ENCODE data around the gene OLIG3. TPM values are rescaled to one million over a fixed set of nuclear protein-coding genes. Genes with fewer than 3 reads are reported as not detected.

Gene OLIG3
- total and polyA plus RNA-seq, 2 of the 8 experiments (the other 6 are each of a cell fraction or from before 2014, with no cell fraction given), result 0.60 to 1.3 TPM

DNA sequence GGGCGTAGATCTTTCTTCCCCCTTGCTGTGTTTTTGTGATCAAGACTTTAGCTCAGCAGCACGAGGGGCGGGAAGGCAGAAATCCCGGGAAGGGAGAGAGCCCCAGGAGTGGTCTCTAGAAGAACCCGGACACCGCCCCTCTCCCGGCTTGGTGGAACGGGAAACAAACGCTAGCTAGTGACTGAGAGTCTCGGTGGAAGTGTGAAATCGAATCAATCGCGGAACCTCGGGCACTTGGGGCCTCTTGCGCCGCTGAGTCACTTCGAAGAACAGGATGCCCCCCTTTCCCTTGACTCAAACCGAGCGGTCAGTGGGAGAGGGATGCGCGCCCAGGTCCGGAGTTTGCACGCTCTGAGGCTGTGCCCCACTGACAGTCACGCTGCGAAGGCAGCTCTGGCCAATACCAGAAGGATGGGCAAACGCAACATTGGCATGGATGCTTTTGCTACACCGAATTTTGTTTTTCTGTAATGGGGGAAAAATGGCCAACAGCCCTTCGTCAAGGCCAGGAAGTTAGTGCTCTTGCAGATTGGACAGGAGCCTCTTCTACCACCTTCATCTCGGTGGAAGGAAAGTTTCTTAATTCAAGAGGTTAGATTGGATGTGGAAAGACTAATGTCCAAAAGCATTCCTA lies 1.6 kb upstream of the OLIG3 start:
- H2AK5ac ChIP-seq (ENCODE audit: low read depth, low read length), result no peak overlapping the region
- peak overlapping the region; percentile 91 to 99 for H3K4me2 ChIP-seq (ENCODE audit: insufficient read depth in 1 of 2, low read depth in 2 of 2, low read length in 2 of 2)
- H3K23me2 ChIP-seq (ENCODE audit: low read depth, low read length), result peaks cover 25% of the 10 kb centered on the region
- no peak overlapping the region for H3K23ac ChIP-seq (ENCODE audit: insufficient read length)
- H2BK5ac ChIP-seq (ENCODE audit: low read depth, low read length), result no peak overlapping the region
- peak overlapping the region; percentile 62 for H3K18ac ChIP-seq (ENCODE audit: extremely low read depth, low read length)
- peaks cover 10 to 53% (median 24%) of the 10 kb centered on the region in 4 experiments for H3K4me1 ChIP-seq (replicated peaks in 1 of 4; ENCODE audit: control insufficient read depth in 3 of 4, insufficient read depth in 4 of 4, low read length in 3 of 4)
- H3K4me3 ChIP-seq (ENCODE audit: extremely low read depth in 1 of 4, insufficient read depth in 2 of 4, low read depth in 3 of 4, low read length in 4 of 4), result peak overlapping the region; percentile 35 to 61 (median 44); a peak in 7 of 8 replicates
- no peak overlapping the region; the same call in 1 of the 2 replicates for H4K8ac ChIP-seq (ENCODE audit: extremely low read depth, insufficient read depth, low read length)
- no peaks in the 10 kb centered on the region for H3K79me1 ChIP-seq (ENCODE audit: low read depth, low read length)
- 3% methylated on average over 29 of the region's 29 CpGs; no CpG with 5 or more reads in 1 of the 2 experiments for WGBS, 2 experiments (ENCODE audit: extremely low coverage in 1 of 2, insufficient coverage in 1 of 2, insufficient read length in 1 of 2, insufficient replicate concordance in 2 of 2, low coverage in 1 of 2, low lambda C conversion rate in 2 of 2, missing lambda C conversion rate in 1 of 2)
- no peaks in the 10 kb centered on the region for H3K79me2 ChIP-seq (ENCODE audit: control insufficient read depth in 1 of 2, insufficient read depth in 2 of 2, low read length in 2 of 2)
- peak overlapping the region; percentile 48; the same call in 1 of the 2 replicates for H2BK15ac ChIP-seq (ENCODE audit: low read length)
- DNase-seq (ENCODE audit: low read depth in 1 of 2, low spot score in 2 of 2) (peak in 1 of 2 experiments; percentile 75), FAIRE-seq (peak; percentile 48)
- no peak overlapping the region for H2BK20ac ChIP-seq (ENCODE audit: low read length)
- 0 out of 2 replicates have a peak overlapping the region, but pooled peaks have one; percentile 70 for H2AFZ ChIP-seq (ENCODE audit: low read length)
- no peak overlapping the region for H3K56ac ChIP-seq (replicated peaks; ENCODE audit: insufficient read length, low read depth, low read length)
- no peaks in the 10 kb centered on the region for H4K20me1 ChIP-seq (replicated peaks in 1 of 2; ENCODE audit: control insufficient read depth in 1 of 2, insufficient read depth in 2 of 2, low read length in 2 of 2)
- no peak overlapping the region for H3K27ac ChIP-seq (ENCODE audit: low read depth, low read length)
- no peak overlapping the region for H3K4ac ChIP-seq (replicated peaks; ENCODE audit: insufficient read length, low read depth, low read length)
- 0 out of 2 replicates have a peak overlapping the region, but pooled peaks have one; percentile 84 for H2BK12ac ChIP-seq (ENCODE audit: low read depth, low read length)
- H3K36me3 ChIP-seq (ENCODE audit: control insufficient read depth in 2 of 4, insufficient read depth in 4 of 4, low read length in 3 of 4), result no peaks in the 10 kb centered on the region
- CTCF ChIA-PET (ENCODE audit: partially characterized antibody), result interaction anchor here (0.5 to 4.8 kb wide), 8 partner anchors 9 to 156 kb away, joined by 3 to 55 read pairs (median 6); no protein-coding TSS in a partner anchor
- POLR2A ChIA-PET (ENCODE audit: partially characterized antibody), result interaction anchor here (1.1 to 2.4 kb wide), 2 partner anchors 9 to 28 kb away, joined by 3 to 11 read pairs; no protein-coding TSS in a partner anchor
- H3K9ac ChIP-seq (replicated peaks in 1 of 4; ENCODE audit: extremely low read depth in 1 of 4, low read depth in 3 of 4, low read length in 3 of 4), result no peak overlapping the region
- no peak overlapping the region for H4K91ac ChIP-seq (replicated peaks; ENCODE audit: insufficient read length, low read length)
- no peak overlapping the region for H4K5ac ChIP-seq (ENCODE audit: insufficient read length, low read depth, low read length)
- peaks cover 60 to 95% (median 84%) of the 10 kb centered on the region in 4 experiments for H3K27me3 ChIP-seq (replicated peaks in 1 of 4; ENCODE audit: control insufficient read depth in 3 of 4, extremely low read depth in 1 of 4, insufficient read depth in 3 of 4, low read length in 3 of 4)
- H3K9me3 ChIP-seq (ENCODE audit: insufficient read depth in 2 of 2, low read depth in 1 of 2, low read length in 1 of 2), result no peaks in the 10 kb centered on the region
- H3K14ac ChIP-seq (ENCODE audit: insufficient read length), result no peak overlapping the region
- no peak overlapping the region for H2BK120ac ChIP-seq (replicated peaks; ENCODE audit: low read depth, low read length)
- no peak for TF ChIP-seq MAFK (IDR thresholded peaks at IDR 0.05; ENCODE audit: low read depth, low read length)
- no peak for TF ChIP-seq BRCA1 (IDR thresholded peaks at IDR 0.05; ENCODE audit: low read depth, low read length)
- peak; percentile 52 for TF ChIP-seq SUZ12 (IDR thresholded peaks at IDR 0.05; ENCODE audit: low read length)
- TF ChIP-seq BACH1 (IDR thresholded peaks at IDR 0.05; ENCODE audit: low read length), result no peak
- TF ChIP-seq, protein P1, sequence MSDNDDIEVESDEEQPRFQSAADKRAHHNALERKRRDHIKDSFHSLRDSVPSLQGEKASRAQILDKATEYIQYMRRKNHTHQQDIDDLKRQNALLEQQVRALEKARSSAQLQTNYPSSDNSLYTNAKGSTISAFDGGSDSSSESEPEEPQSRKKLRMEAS (IDR thresholded peaks at IDR 0.05), result peak; percentile 65
- TF ChIP-seq RBBP5 (IDR thresholded peaks at IDR 0.05; ENCODE audit: borderline replicate concordance, low read depth, low read length), result 0 out of 2 replicates have a peak, but pooled peaks have one; percentile 35
- TF ChIP-seq KDM4A (IDR thresholded peaks at IDR 0.05; ENCODE audit: low read depth, low read length, severe bottlenecking), result peak; percentile 62
- no peak for TF ChIP-seq KDM5A (IDR thresholded peaks at IDR 0.05; ENCODE audit: low read length)
- TF ChIP-seq RNF2 (IDR thresholded peaks at IDR 0.05; ENCODE audit: borderline replicate concordance, low read depth, low read length, missing control alignments, poor library complexity, severe bottlenecking), result peak; percentile 62
- TF ChIP-seq RAD21 (IDR thresholded peaks at IDR 0.05 in 1 of 2, conservative IDR thresholded peaks at IDR 0.05 in 1 of 2; ENCODE audit: low read depth in 2 of 2, low read length in 2 of 2), result no peak
